Astrocyte (in vitro differentiated cells and primary cell): Measurements from ENCODE around the gene PODXL.

Experiments used
- CTCF ChIP-seq: IDR thresholded peaks from 2 replicates; pipeline ENCODE4 v1.5.1; 2011; ENCODE audit warnings: low read depth, mild to moderate bottlenecking, inconsistent platforms, low read length, moderate library complexity; ENCODE audit not compliant: insufficient read depth
- EZH2 ChIP-seq: IDR thresholded peaks from 2 replicates; pipeline ENCODE4 v1.6.1; 2012; ENCODE audit warnings: mild to moderate bottlenecking, low read length, inconsistent platforms; ENCODE audit not compliant: insufficient read depth

- TF ChIP-seq CTCF (no peak), EZH2 (no peak)
Measured at GRCh38 chr7:131467788-131468187, 88.6 kb downstream of the PODXL start.
